Mononuclear cell (primary cell): ENCODE results near the gene TRIM66. TPM values are rescaled to one million over a fixed set of nuclear protein-coding genes. Genes with fewer than 3 reads are reported as not detected.

Experiments
- H3K27me3 ChIP-seq: 2 replicates; pipeline ENCODE4 v1.6.0; 2011; ENCODE audit warnings: low read length, control low read depth; ENCODE audit not compliant: insufficient read depth
- H3K4me1 ChIP-seq: 2 replicates; pipeline ENCODE4 v1.5.1; 2011; ENCODE audit warnings: mild to moderate bottlenecking, low read length, control low read depth; ENCODE audit not compliant: insufficient read depth
- H3K4me3 ChIP-seq: 2 replicates; pipeline ENCODE4 v1.5.1; 2011; ENCODE audit warnings: mild to moderate bottlenecking, low read length, moderate library complexity
- H3K9me3 ChIP-seq: 2 replicates; pipeline ENCODE4 v1.5.1; 2011; ENCODE audit warnings: low read depth, mild to moderate bottlenecking, control low read depth, low read length
- total RNA-seq: library from RNA; depleted of rRNA; stranded (reverse); fragments of >200 nt; gene quantifications from one replicate; pipeline ENCODE4 v1.2.3, GENCODE V29; 2012

TRIM66 gene
- total RNA-seq, 1 donor = 5.6 TPM

DNA sequence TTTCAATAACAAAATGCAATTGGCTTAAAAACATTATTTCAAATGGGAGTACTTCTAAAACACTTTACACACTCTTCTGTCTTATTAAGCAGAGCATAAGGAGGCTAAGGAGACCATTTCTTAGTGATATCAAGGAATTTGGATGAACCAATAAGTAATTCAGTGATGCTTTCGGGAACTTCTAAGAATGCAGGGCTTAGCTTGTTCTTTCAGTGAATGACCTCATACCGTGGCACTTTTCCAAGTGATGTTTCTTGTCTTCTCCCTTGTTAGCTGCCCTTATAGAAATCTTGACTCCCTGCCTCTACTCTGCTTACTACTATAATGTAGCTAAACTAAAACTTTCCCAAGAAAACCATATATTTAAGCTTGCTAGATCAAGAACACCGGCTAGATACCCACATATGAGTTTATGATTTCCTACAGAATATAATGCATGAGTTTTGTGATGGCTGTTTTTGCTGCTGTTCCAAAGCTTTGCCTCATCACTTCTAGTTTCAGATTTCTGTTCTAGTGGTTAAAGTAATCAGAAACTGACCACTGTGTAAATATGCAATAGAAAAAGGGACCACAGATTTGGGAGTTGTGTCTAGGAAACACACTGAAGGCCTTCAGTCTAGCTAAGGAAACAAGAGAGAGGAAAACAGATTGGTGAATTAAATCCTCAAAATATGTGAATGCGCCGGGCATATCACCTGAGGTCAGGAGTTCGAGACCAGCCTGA, 50.9 kb downstream of the TRIM66 start:
- H3K27me3 ChIP-seq = no peaks in the 10 kb centered on the region

GRCh38 chr11:8624698-8625097, 57.8 kb downstream of the TRIM66 start:
- H3K9me3 ChIP-seq = no peaks in the 10 kb centered on the region
- no peaks in the 10 kb centered on the region for H3K4me1 ChIP-seq
- no peaks in the 10 kb centered on the region for H3K27me3 ChIP-seq
- no peak overlapping the region for H3K4me3 ChIP-seq

More for the DNA sequence above, 50.9 kb downstream of the TRIM66 start:
- H3K9me3 ChIP-seq = no peaks in the 10 kb centered on the region
- H3K4me1 ChIP-seq = no peaks in the 10 kb centered on the region
- no peak overlapping the region for H3K4me3 ChIP-seq

GRCh38 chr11:8621147-8621546, 61.3 kb downstream of the TRIM66 start:
- H3K4me3 ChIP-seq = no peak overlapping the region
- no peaks in the 10 kb centered on the region for H3K27me3 ChIP-seq
- no peaks in the 10 kb centered on the region for H3K9me3 ChIP-seq
- H3K4me1 ChIP-seq = no peaks in the 10 kb centered on the region

DNA sequence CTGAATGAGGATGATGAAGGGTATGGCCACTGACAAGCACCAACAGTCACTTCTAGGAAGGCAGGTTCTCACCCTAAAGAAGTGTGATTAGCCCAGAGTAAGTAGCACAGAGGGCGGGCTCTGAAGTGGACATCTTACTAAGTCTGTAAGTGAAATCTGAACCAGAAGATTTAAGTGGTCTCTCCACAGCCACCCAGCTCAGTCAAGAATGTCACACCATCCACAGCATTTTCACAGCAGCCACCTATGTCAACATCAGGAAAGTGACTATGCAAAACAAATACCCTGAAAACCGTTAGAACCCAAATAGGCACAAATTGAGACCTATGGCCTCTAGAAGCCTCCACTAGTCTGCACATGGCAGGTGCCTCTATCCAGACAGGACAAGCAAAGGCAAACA, 65.4 kb downstream of the TRIM66 start:
- Histone ChIP-seq H3K9me3 (no peaks in the 10 kb centered on the region), H3K4me3 (no peak overlapping the region), H3K4me1 (no peaks in the 10 kb centered on the region)

GRCh38 chr11:8615291-8616032, 67.0 kb downstream of the TRIM66 start:
- H3K9me3 ChIP-seq = no peaks in the 10 kb centered on the region
- no peaks in the 10 kb centered on the region for H3K4me1 ChIP-seq
- no peak overlapping the region for H3K4me3 ChIP-seq

More for the DNA sequence above, 65.4 kb downstream of the TRIM66 start:
- H3K27me3 ChIP-seq = no peaks in the 10 kb centered on the region

GRCh38 chr11:8614497-8614896, 68.0 kb downstream of the TRIM66 start:
- Histone ChIP-seq H3K4me3 (no peak overlapping the region), H3K9me3 (no peaks in the 10 kb centered on the region), H3K27me3 (no peaks in the 10 kb centered on the region), H3K4me1 (no peaks in the 10 kb centered on the region)

More at GRCh38 chr11:8615291-8616032, 67.0 kb downstream of the TRIM66 start:
- no peaks in the 10 kb centered on the region for H3K27me3 ChIP-seq

DNA sequence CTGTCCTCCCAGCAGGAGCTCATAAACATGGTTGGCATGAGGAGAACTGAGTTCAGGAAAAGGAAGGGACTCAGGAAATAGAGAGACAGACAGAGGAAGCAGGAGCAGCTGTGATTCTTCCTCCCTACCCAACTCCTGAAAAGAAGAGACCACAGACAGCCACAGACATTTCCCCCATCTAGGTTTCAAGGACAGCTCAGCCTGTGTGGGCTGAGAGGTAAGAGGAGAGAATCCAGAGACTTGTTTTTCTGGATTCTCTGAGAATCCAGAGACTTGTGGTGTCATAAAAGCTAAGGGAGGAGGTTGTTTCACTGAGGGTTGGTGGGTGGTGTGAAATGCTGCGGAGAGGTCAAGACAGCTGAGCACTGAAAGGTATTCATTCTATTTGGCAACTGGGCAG, 69.4 kb downstream of the TRIM66 start:
- Histone ChIP-seq H3K9me3 (no peaks in the 10 kb centered on the region), H3K27me3 (no peaks in the 10 kb centered on the region), H3K4me3 (no peak overlapping the region), H3K4me1 (no peaks in the 10 kb centered on the region)

GRCh38 chr11:8612522-8612921, 69.9 kb downstream of the TRIM66 start:
- H3K27me3 ChIP-seq = no peaks in the 10 kb centered on the region
- no peak overlapping the region for H3K4me3 ChIP-seq
- H3K9me3 ChIP-seq = no peaks in the 10 kb centered on the region
- H3K4me1 ChIP-seq = no peaks in the 10 kb centered on the region

- Histone ChIP-seq H3K4me1 (no peaks in the 10 kb centered on the region), H3K9me3 (no peaks in the 10 kb centered on the region), H3K4me3 (no peak overlapping the region), H3K27me3 (no peaks in the 10 kb centered on the region)
Measured at GRCh38 chr11:8610532-8611116, 71.8 kb downstream of the TRIM66 start.

DNA sequence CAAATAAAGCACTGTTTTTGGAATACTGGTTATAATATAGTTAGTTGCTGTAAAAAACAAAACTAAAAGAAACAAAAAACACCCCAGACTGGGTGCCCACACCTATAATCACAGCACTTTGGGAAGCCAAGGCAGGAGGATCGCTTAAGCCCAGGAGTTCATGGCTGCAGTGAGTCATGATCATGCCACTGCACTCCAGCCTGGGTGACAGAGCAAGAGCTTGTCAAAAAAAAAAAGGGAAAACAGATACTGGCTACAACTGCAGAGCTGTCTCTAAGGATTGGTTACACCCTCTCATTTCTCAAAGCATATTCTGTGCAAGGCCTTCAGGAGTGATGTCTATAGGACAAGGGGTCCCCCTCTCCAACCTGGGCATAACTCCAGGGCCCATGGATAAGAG, 73.8 kb downstream of the TRIM66 start:
- no peaks in the 10 kb centered on the region for H3K9me3 ChIP-seq
- no peak overlapping the region for H3K4me3 ChIP-seq
- no peaks in the 10 kb centered on the region for H3K27me3 ChIP-seq
- no peaks in the 10 kb centered on the region for H3K4me1 ChIP-seq

DNA sequence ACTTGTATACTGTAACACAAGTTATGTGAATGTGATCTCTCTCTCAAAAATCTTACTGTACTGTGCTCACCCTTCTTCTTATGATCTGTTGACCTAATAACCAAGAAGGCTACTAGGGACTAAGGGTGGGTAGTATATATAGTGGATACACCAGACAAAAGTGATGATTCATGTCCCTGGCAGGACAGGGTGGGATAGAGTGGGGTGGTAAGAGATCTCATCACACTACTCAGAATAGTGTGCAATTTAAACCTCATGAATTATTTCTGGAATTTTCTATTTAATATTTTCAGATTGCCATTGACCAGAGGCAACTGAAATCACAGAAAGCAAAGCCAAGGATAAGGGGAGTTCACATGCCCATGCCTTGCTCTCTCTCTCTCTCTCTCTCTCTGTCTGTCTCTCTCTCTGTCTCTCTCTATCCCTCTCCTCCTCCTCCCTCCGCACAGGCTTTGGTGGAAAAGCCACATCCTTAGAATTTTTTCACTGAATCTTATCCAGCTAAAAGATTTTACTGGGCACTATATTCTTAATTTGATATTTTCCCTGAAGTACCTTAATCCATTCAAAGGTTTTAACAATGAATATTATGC, 76.4 kb downstream of the TRIM66 start:
- Histone ChIP-seq H3K27me3 (no peaks in the 10 kb centered on the region), H3K4me1 (no peaks in the 10 kb centered on the region), H3K9me3 (no peaks in the 10 kb centered on the region), H3K4me3 (no peak overlapping the region)

DNA sequence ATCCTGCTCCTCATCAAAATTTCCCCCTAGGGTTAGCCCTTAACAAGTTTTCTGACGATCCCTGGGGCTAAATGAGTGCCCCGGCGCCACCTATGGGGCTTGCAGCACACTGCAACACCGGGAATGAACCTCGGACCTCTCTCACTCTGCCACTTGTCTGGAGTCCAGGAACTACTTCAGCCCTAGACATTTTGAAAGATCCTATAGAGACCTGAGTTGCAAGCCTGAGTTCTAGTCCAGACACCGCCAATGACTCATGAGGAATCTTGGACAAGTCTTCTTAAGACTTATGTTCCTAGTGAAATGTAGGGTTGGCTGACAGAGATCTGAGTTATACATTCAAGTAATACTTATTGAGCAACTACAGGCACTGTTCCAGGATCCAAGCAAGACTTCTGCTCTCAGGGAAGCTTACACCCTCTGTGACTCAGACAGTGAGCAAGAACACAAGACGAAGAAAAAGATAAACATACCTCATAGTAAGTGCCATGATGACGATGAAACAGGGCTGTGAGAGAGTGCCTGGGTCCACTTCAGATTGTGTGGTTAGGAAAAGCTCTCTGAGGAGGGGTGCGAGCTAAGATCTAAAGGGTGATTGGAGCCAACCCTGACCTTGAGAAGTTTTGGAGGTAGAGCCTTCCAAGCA, 78.3 kb downstream of the TRIM66 start:
- Histone ChIP-seq H3K27me3 (no peaks in the 10 kb centered on the region), H3K4me1 (no peaks in the 10 kb centered on the region), H3K9me3 (no peaks in the 10 kb centered on the region), H3K4me3 (no peak overlapping the region)

DNA sequence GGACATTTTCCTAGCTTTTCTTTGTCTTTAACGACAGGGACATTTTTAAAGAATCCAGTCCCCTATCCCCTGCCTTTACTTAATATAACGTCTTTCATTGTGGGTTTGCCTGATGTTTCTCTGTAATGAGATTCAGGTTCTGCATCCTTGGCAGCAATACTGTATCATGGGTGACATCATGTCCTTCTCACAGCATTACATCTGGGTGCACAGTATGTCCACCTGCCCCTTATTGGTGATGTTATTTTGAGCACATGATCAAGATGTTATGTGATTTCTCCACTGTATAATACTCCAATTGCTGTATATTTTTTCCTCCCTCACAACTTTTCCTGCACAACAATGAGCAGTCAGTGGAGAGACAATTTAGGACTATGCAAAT, 78.8 kb downstream of the TRIM66 start:
- Histone ChIP-seq H3K4me1 (no peaks in the 10 kb centered on the region), H3K27me3 (no peaks in the 10 kb centered on the region)

DNA sequence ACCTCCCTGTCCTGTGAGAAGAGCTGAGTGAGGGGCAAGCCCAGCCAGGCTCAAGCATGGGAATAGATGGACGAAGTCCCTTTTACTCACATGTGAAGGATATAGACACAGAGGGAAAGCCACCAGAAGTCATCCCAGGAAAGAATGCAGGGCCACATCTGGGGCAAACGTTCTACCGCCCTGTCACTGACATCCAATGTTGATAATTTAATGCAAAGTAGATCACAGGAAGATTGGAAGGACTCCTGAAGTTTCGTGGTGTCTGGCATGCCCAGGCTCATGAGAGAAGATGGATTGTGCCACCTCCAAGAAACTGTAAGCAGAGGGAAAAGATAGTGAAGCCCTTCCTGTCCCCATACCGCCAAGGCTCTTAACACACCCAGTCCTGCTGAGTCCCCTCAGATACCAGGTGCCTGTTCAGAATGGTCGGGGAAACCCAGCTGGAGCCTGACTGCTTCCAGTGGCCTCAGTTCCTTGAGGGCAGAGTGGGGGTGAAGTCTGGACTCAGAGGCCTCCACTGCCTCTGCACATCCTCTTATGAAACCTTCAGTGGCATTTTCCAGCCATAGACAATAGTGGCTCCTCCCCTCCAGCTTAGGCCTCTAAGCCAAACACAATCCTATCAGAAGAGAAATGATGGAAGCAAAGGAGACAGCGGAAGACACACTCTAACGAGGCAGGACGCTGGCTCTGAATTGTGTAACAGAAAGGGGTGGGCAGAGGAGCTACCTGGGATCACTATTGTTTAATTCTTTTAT, 80.9 kb downstream of the TRIM66 start:
- Histone ChIP-seq H3K4me3 (no peak overlapping the region), H3K27me3 (peaks cover 3% of the 10 kb centered on the region), H3K4me1 (no peaks in the 10 kb centered on the region), H3K9me3 (no peaks in the 10 kb centered on the region)

More for the DNA sequence above, 78.8 kb downstream of the TRIM66 start:
- H3K9me3 ChIP-seq = no peaks in the 10 kb centered on the region
- no peak overlapping the region for H3K4me3 ChIP-seq
